IMR-90 (cell line): ENCODE data around the gene PLPP7.

Source experiments
- BHLHE40 ChIP-seq: fragments of 150-350 bp; IDR thresholded peaks from 2 replicates; pipeline ENCODE4 v1.6.1; 2016; ENCODE audit warnings: mild to moderate bottlenecking, low read depth, low read length
- CEBPB ChIP-seq: IDR thresholded peaks from 2 replicates; pipeline ENCODE4 v1.6.1; 2012; ENCODE audit warnings: low read depth, low read length, improper control_type of control experiment
- CTCF ChIP-seq: conservative IDR thresholded peaks from 2 replicates; pipeline ENCODE4 v1.5.1; 2012; ENCODE audit warnings: mild to moderate bottlenecking, low read depth, low read length, improper control_type of control experiment
- ELK1 ChIP-seq: fragments of 150-350 bp; IDR thresholded peaks from 2 replicates; pipeline ENCODE4 v1.6.1; 2016; ENCODE audit warnings: low read depth, mild to moderate bottlenecking, low read length, moderate library complexity, borderline replicate concordance
- FOS ChIP-seq: fragments of 150-350 bp; IDR thresholded peaks from 2 replicates; pipeline ENCODE4 v1.6.1; 2016; ENCODE audit warnings: low read depth, low read length
- MAFK ChIP-seq: IDR thresholded peaks from 2 replicates; pipeline ENCODE4 v1.6.1; 2012; ENCODE audit warnings: low read depth, low read length, improper control_type of control experiment
- MAZ ChIP-seq: IDR thresholded peaks from 2 replicates; pipeline ENCODE4 v1.6.1; 2012; ENCODE audit warnings: low read depth, mild to moderate bottlenecking, low read length, improper control_type of control experiment, moderate library complexity, borderline replicate concordance
- POLR2A ChIP-seq: IDR thresholded peaks from 2 replicates; pipeline ENCODE4 v1.6.1; 2012; ENCODE audit warnings: mild to moderate bottlenecking, low read depth, low read length
- RAD21 ChIP-seq: IDR thresholded peaks from 2 replicates; pipeline ENCODE4 v1.6.1; 2012; ENCODE audit warnings: low read length, improper control_type of control experiment
- RCOR1 ChIP-seq: IDR thresholded peaks from 2 replicates; pipeline ENCODE4 v1.6.1; 2012; ENCODE audit warnings: mild to moderate bottlenecking, low read length, improper control_type of control experiment; ENCODE audit not compliant: insufficient replicate concordance
- RFX5 ChIP-seq: IDR thresholded peaks from 2 replicates; pipeline ENCODE4 v1.8.0; 2012; ENCODE audit warnings: low read depth, mild to moderate bottlenecking, low read length, moderate library complexity
- SMC3 ChIP-seq: fragments of 150-350 bp; IDR thresholded peaks from 2 replicates; pipeline ENCODE4 v1.6.1; 2016; ENCODE audit warnings: low read depth, mild to moderate bottlenecking, antibody characterized with exemption, low read length, moderate library complexity
- TF ChIP-seq, protein P1 (sequence below): fragments of 150-350 bp; IDR thresholded peaks from 2 replicates; pipeline ENCODE4 v1.6.1; 2017; ENCODE audit warnings: mild to moderate bottlenecking, antibody characterized with exemption, low read length, low read depth

DNA sequence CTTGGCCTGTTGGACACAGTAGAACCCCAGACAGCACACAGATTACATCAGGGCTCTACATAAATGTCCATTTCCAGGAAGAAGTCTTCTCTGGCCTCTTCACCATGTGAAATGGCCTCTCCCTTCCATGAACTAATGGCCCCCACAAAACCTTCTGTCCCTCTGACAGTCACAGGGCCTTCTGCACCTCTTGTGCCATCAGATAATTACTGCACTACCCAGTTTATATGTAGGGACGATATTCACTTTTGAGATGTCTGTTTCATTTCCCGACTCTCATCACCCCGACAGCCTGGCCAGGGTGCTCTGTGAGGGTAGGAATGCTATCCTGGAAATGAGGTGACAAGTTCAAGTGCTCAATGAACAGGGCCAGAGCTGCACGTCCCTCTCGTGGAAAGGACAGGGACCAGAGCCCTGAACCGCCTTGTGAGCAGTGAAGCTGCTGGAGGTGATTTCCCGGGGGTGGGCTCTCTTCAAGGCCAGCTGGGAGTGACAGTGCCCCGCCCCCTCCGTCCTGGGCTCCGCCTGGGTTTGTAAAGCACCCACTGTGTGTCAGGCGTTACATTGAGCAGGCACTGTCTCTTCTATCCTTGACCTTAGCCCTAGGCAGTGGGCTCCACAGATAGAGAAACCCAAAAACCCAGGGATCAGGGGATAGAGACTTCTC is 10.2 kb upstream of the PLPP7 start:
- TF ChIP-seq CTCF (no peak), ELK1 (no peak), POLR2A (no peak), RFX5 (no peak), FOS (no peak), RAD21 (no peak), MAZ (no peak), RCOR1 (no peak), CEBPB (no peak), MAFK (no peak), SMC3 (no peak), BHLHE40 (no peak)
- TF ChIP-seq, protein P1, sequence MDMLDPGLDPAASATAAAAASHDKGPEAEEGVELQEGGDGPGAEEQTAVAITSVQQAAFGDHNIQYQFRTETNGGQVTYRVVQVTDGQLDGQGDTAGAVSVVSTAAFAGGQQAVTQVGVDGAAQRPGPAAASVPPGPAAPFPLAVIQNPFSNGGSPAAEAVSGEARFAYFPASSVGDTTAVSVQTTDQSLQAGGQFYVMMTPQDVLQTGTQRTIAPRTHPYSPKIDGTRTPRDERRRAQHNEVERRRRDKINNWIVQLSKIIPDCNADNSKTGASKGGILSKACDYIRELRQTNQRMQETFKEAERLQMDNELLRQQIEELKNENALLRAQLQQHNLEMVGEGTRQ = no peak
